Parathyroid adenoma (tissue), 2 donors: ENCODE results near the gene TRIM59.

Source experiments
- H2AFZ ChIP-seq: fragments of 300-600 bp; sonication (generic); one replicate; pipeline ENCODE4 v1.7.0; 2017; ENCODE audit warnings: antibody characterized with exemption, mild to moderate bottlenecking
- H3K27ac ChIP-seq: fragments of 300-600 bp; sonication (generic); one replicate; pipeline ENCODE4 v1.7.0; 2017
- H3K27me3 ChIP-seq: fragments of 300-600 bp; sonication (generic); one replicate; pipeline ENCODE4 v1.7.0; 2017; ENCODE audit warnings: low read length; ENCODE audit not compliant: control insufficient read depth, insufficient read depth
- H3K36me3 ChIP-seq: fragments of 300-600 bp; sonication (generic); one replicate; pipeline ENCODE4 v1.7.0; 2017; ENCODE audit warnings: low read length; ENCODE audit not compliant: control insufficient read depth, insufficient read depth
- H3K4me1 ChIP-seq: fragments of 300-600 bp; sonication (generic); one replicate; pipeline ENCODE4 v1.7.0; 2017; ENCODE audit warnings: control low read depth
- H3K4me2 ChIP-seq: fragments of 300-600 bp; sonication (generic); one replicate; pipeline ENCODE4 v1.7.0; 2017; ENCODE audit warnings: low read length
- H3K4me3 ChIP-seq: fragments of 300-600 bp; sonication (generic); one replicate; pipeline ENCODE4 v1.7.0; 2017; ENCODE audit warnings: low read depth, low read length
- H3K79me2 ChIP-seq: fragments of 300-600 bp; sonication (generic); one replicate; pipeline ENCODE4 v1.7.0; 2017; ENCODE audit warnings: control low read depth
- H3K9ac ChIP-seq: fragments of 300-600 bp; sonication (generic); one replicate; pipeline ENCODE4 v1.7.0; 2017; ENCODE audit warnings: mild to moderate bottlenecking
- H3K9me3 ChIP-seq: fragments of 300-600 bp; sonication (generic); one replicate; pipeline ENCODE4 v1.7.0; 2017; ENCODE audit warnings: low read length; ENCODE audit not compliant: control insufficient read depth
- TF ChIP-seq, protein P1 (sequence below): fragments of 300-600 bp; sonication (generic); IDR thresholded peaks from one replicate; pipeline ENCODE4 v1.7.0; 2017; ENCODE audit warnings: antibody characterized with exemption, mild to moderate bottlenecking
- donor health status: primary hyperparathyroidism.

Gene TRIM59

DNA sequence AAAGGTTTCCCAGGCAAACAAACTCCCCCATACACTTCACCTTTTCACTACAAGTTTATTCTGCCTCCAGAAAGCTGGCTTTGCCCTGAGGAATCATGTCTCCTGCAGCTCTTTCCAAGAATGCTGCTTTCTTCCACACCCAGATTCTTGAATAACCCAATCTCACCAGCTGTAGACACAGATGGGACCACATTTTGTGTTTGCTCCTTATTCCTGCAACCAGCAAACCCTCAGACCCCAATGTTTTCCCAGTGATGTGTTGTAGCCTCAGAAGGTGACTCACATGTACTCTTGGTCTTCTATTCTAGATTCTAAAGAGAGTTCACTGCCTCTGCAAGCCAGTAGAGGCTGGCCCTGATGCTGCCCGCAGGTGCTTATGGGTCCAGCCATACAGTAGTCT is 23.6 kb upstream of the TRIM59 start:
- H3K9ac ChIP-seq: no peak overlapping the region
- TF ChIP-seq, protein P1, sequence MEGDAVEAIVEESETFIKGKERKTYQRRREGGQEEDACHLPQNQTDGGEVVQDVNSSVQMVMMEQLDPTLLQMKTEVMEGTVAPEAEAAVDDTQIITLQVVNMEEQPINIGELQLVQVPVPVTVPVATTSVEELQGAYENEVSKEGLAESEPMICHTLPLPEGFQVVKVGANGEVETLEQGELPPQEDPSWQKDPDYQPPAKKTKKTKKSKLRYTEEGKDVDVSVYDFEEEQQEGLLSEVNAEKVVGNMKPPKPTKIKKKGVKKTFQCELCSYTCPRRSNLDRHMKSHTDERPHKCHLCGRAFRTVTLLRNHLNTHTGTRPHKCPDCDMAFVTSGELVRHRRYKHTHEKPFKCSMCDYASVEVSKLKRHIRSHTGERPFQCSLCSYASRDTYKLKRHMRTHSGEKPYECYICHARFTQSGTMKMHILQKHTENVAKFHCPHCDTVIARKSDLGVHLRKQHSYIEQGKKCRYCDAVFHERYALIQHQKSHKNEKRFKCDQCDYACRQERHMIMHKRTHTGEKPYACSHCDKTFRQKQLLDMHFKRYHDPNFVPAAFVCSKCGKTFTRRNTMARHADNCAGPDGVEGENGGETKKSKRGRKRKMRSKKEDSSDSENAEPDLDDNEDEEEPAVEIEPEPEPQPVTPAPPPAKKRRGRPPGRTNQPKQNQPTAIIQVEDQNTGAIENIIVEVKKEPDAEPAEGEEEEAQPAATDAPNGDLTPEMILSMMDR: no peak

DNA sequence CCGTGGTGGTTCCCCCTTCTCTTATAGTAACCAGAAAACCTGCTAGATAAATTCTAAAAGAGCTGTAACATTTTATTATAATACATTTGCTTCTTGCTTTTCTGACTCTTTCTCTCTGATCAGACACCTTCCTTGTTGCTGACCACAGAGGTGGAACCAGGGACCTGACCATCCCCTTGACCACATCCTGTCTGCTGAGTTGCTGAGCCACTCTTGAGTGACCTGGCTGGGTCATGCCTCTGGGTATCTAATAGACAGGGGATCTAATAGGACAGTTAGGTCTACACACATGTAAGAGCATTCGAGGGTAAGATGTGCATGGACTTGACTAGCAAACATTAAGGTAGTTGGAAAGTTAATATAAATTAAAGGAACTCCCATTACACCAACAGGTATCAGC is 22.8 kb upstream of the TRIM59 start:
- Histone ChIP-seq H2AFZ (no peak overlapping the region), H3K27me3 (no peaks in the 10 kb centered on the region), H3K9ac (no peak overlapping the region), H3K27ac (no peak overlapping the region), H3K4me1 (no peaks in the 10 kb centered on the region), H3K4me2 (no peak overlapping the region), H3K4me3 (no peak overlapping the region), H3K9me3 (no peaks in the 10 kb centered on the region), H3K36me3 (no peaks in the 10 kb centered on the region), H3K79me2 (no peaks in the 10 kb centered on the region)
- TF ChIP-seq, protein P1: no peak

More for the DNA sequence above, 23.6 kb upstream of the TRIM59 start:
- Histone ChIP-seq H3K4me2 (no peak overlapping the region), H3K79me2 (no peaks in the 10 kb centered on the region), H3K36me3 (no peaks in the 10 kb centered on the region), H3K4me3 (no peak overlapping the region), H2AFZ (no peak overlapping the region), H3K27me3 (no peaks in the 10 kb centered on the region), H3K4me1 (no peaks in the 10 kb centered on the region), H3K9me3 (no peaks in the 10 kb centered on the region), H3K27ac (no peak overlapping the region)

DNA sequence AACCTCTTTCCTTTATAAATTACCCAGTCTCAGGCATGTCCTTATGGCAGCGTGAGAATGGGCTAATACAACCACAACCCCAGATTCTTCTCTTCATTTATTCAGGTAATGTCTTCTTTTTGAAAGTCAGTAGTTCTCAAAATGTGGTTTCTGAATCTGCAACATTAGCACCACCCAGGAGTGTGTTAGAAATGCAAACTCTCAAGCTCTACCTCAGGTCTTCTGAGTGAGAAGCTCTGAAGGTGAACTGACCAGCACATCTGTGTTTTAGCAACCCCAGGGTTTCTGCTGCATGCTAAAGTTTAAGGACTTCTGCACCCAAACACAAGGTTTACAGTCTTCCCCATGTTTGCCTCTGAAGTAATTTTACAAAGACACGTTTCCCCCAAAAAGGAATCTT is 22.3 kb upstream of the TRIM59 start:
- TF ChIP-seq, protein P1: no peak
- Histone ChIP-seq H3K9ac (no peak overlapping the region), H2AFZ (no peak overlapping the region), H3K4me1 (no peaks in the 10 kb centered on the region), H3K9me3 (no peaks in the 10 kb centered on the region), H3K27me3 (no peaks in the 10 kb centered on the region), H3K79me2 (no peaks in the 10 kb centered on the region), H3K4me2 (no peak overlapping the region), H3K36me3 (no peaks in the 10 kb centered on the region), H3K27ac (no peak overlapping the region), H3K4me3 (no peak overlapping the region)

DNA sequence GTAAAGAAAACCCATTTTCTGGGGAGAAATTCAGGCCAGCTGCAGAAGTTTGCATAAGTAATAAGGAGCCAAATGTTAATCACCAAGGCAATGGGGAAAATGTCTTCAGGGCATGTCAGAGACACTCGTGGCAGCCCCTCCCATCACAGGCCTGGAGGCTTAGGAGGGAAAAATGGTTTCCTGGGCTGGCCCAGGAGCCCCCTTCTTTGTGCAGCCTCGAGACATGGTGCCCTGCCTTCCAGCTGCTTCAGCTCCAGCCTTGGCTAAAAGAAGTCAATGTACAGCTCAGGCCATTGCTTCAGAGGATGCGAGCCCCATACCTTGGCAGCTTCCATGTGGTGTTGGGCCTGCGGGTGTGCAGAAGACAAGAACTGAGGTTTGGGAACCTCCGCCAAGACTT is 20.6 kb upstream of the TRIM59 start:
- Histone ChIP-seq H3K9ac (no peak overlapping the region), H3K27ac (no peak overlapping the region)

DNA sequence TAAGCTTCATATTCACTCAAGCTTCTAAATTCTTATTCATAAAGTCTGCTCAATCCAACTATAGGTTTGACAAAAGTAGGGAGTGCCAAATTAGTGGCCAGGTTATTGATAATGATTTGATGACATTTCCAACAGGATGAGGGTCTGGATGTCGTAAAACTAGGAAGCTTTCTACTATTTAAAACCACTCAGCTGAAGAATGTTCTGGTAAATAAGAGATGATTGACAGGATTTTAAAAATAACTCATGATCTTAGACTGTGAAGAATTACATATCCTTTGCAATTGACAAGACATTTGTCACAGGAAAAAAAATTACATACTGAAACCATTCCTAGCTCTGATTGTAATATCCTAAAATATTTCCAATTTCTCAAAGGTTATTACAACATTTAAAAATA is 15.4 kb upstream of the TRIM59 start:
- no peak overlapping the region for H3K4me3 ChIP-seq
- H3K4me2 ChIP-seq: no peak overlapping the region
- TF ChIP-seq, protein P1: no peak
- no peaks in the 10 kb centered on the region for H3K36me3 ChIP-seq
- H2AFZ ChIP-seq: no peak overlapping the region
- H3K27ac ChIP-seq: no peak overlapping the region
- H3K9ac ChIP-seq: no peak overlapping the region
- no peaks in the 10 kb centered on the region for H3K9me3 ChIP-seq
- H3K79me2 ChIP-seq: no peaks in the 10 kb centered on the region
- no peaks in the 10 kb centered on the region for H3K27me3 ChIP-seq
- no peaks in the 10 kb centered on the region for H3K4me1 ChIP-seq

More for the DNA sequence above, 20.6 kb upstream of the TRIM59 start:
- Histone ChIP-seq H3K4me1 (no peaks in the 10 kb centered on the region), H3K36me3 (no peaks in the 10 kb centered on the region), H2AFZ (no peak overlapping the region), H3K9me3 (no peaks in the 10 kb centered on the region), H3K27me3 (no peaks in the 10 kb centered on the region), H3K4me2 (no peak overlapping the region), H3K4me3 (no peak overlapping the region), H3K79me2 (no peaks in the 10 kb centered on the region)
- TF ChIP-seq, protein P1: no peak
